Stimulated activated memory B cell treated with anti-CD40 and anti-IgM and Interleukin-4, amounts not matched to agents 10 μg/mL and 1 μg/mL and 100 μg/mL, for 72 hours (primary cell): ENCODE results near the gene NBEA.

Source experiments
- ATAC-seq: fragments of 150-1000 bp; cut with Tn5 transposase; 2 replicates; pipeline ENCODE4 v1.10.0; 2021
- H3K27ac Mint-ChIP-seq: one replicate; pipeline ENCODE4 v1.8.0; 2022; ENCODE audit warnings: mild to moderate bottlenecking, mixed read lengths
- H3K27me3 Mint-ChIP-seq: one replicate; pipeline ENCODE4 v1.8.0; 2022; ENCODE audit warnings: mixed read lengths
- H3K36me3 Mint-ChIP-seq: one replicate; pipeline ENCODE4 v1.8.0; 2022; ENCODE audit warnings: mixed read lengths
- H3K4me1 Mint-ChIP-seq: one replicate; pipeline ENCODE4 v1.8.0; 2022; ENCODE audit warnings: mixed read lengths
- H3K4me3 Mint-ChIP-seq: one replicate; pipeline ENCODE4 v1.8.0; 2022; ENCODE audit warnings: mild to moderate bottlenecking, moderate library complexity, mixed read lengths
- H3K9me3 Mint-ChIP-seq: one replicate; pipeline ENCODE4 v1.8.0; 2022; ENCODE audit warnings: mixed read lengths

The NBEA gene

DNA sequence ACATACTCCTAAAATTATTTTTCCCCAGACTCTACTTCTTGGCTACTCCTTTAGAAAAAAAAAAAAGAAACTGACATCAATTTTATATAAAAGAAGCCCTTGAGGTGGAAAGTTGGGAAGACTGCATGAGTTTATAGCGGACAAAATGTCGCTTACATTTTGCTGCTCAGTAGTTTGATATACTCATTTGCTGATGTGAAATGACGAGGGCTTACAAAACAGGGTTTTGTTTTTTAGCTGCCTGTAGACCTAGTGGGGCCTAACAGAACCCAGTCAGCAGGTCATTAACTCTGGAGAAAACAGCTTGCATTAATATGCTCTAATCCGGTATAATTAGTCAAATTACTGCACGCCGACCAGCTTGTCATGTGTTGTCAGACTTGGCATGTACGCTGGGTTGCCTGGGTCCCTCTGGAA is 572.0 kb downstream of the NBEA start:
- no peak overlapping the region for H3K27ac Mint-ChIP-seq
- H3K9me3 Mint-ChIP-seq: no peaks in the 10 kb centered on the region
- no peaks in the 10 kb centered on the region for H3K36me3 Mint-ChIP-seq
- H3K27me3 Mint-ChIP-seq: no peaks in the 10 kb centered on the region
- no peaks in the 10 kb centered on the region for H3K4me1 Mint-ChIP-seq
- no peak for ATAC-seq
- H3K4me3 Mint-ChIP-seq: no peak overlapping the region

- Mint-ChIP-seq H3K4me3 (no peak overlapping the region), H3K4me1 (no peaks in the 10 kb centered on the region), H3K27ac (no peak overlapping the region), H3K36me3 (no peaks in the 10 kb centered on the region), H3K9me3 (no peaks in the 10 kb centered on the region), H3K27me3 (no peaks in the 10 kb centered on the region)
- ATAC-seq: no peak
Observed at GRCh38 chr13:35514801-35515502, 572.9 kb downstream of the NBEA start.

GRCh38 chr13:35518337-35518946 is 576.4 kb downstream of the NBEA start:
- no peak overlapping the region for H3K27ac Mint-ChIP-seq
- H3K27me3 Mint-ChIP-seq: no peaks in the 10 kb centered on the region

GRCh38 chr13:35524171-35524570 is 582.1 kb downstream of the NBEA start:
- Mint-ChIP-seq H3K4me3 (no peak overlapping the region), H3K4me1 (no peaks in the 10 kb centered on the region)

More at GRCh38 chr13:35518337-35518946, 576.4 kb downstream of the NBEA start:
- no peak for ATAC-seq
- H3K36me3 Mint-ChIP-seq: no peaks in the 10 kb centered on the region
- H3K9me3 Mint-ChIP-seq: no peaks in the 10 kb centered on the region
- H3K4me1 Mint-ChIP-seq: no peaks in the 10 kb centered on the region
- H3K4me3 Mint-ChIP-seq: no peak overlapping the region

GRCh38 chr13:35526577-35526976 is 584.5 kb downstream of the NBEA start:
- Mint-ChIP-seq H3K9me3 (no peaks in the 10 kb centered on the region), H3K4me3 (no peak overlapping the region), H3K27me3 (no peaks in the 10 kb centered on the region), H3K27ac (no peak overlapping the region), H3K4me1 (no peaks in the 10 kb centered on the region), H3K36me3 (no peaks in the 10 kb centered on the region)
- no peak for ATAC-seq

More at GRCh38 chr13:35524171-35524570, 582.1 kb downstream of the NBEA start:
- H3K27ac Mint-ChIP-seq: no peak overlapping the region
- no peaks in the 10 kb centered on the region for H3K9me3 Mint-ChIP-seq
- no peaks in the 10 kb centered on the region for H3K27me3 Mint-ChIP-seq
- no peak for ATAC-seq
- no peaks in the 10 kb centered on the region for H3K36me3 Mint-ChIP-seq

DNA sequence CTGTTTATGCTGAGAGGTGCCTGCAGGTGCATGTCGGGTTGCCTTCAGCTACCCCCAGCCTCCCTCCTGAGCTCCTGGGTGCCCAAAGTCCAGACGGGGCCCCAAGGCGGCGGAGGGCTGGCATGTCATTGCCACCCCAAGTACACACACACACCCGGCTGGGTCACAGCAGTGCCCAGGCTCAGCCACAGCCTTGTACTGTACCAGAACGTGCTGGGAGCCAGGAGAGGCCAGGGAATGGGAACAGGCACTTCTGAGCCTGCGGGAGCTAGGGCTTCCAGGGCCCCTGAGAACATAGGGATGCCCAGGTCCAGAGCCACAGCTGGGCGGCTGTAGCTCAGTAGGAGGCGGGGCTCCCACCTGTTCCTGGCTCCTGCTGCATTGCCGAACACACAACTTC is 585.4 kb downstream of the NBEA start:
- Mint-ChIP-seq H3K27me3 (no peaks in the 10 kb centered on the region), H3K27ac (no peak overlapping the region), H3K36me3 (no peaks in the 10 kb centered on the region), H3K4me1 (no peaks in the 10 kb centered on the region), H3K4me3 (no peak overlapping the region), H3K9me3 (no peaks in the 10 kb centered on the region)
- no peak for ATAC-seq

GRCh38 chr13:35530147-35530546 is 588.1 kb downstream of the NBEA start:
- no peak overlapping the region for H3K27ac Mint-ChIP-seq
- H3K4me3 Mint-ChIP-seq: no peak overlapping the region
- no peak for ATAC-seq
- H3K27me3 Mint-ChIP-seq: no peaks in the 10 kb centered on the region
- H3K4me1 Mint-ChIP-seq: no peaks in the 10 kb centered on the region
- no peaks in the 10 kb centered on the region for H3K9me3 Mint-ChIP-seq
- no peaks in the 10 kb centered on the region for H3K36me3 Mint-ChIP-seq

GRCh38 chr13:35530581-35530980 is 588.5 kb downstream of the NBEA start:
- Mint-ChIP-seq H3K9me3 (no peaks in the 10 kb centered on the region), H3K4me3 (no peak overlapping the region), H3K27me3 (no peaks in the 10 kb centered on the region), H3K27ac (no peak overlapping the region), H3K4me1 (no peaks in the 10 kb centered on the region), H3K36me3 (no peaks in the 10 kb centered on the region)
- no peak for ATAC-seq

DNA sequence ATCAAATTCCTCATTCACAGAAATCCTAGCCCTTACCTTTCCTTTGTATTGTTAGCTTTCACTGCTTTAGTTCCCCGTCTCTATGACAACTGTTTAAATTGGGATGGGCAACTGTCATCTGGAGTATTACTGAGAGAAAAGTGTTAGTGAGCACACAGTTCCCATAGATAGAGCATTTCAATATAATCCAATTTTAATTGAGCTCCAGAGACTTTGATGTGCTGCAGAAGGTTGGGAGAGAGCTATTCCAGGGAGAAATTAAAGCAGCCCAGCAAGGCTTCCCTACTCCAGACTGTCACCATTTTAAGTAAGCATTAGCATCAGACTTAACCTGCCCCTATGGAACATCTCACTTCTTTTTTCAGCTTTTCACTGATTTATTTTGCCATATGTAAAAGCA is 589.5 kb downstream of the NBEA start:
- no peak for ATAC-seq
- H3K27me3 Mint-ChIP-seq: no peaks in the 10 kb centered on the region
- no peaks in the 10 kb centered on the region for H3K4me1 Mint-ChIP-seq
- no peak overlapping the region for H3K4me3 Mint-ChIP-seq
- no peaks in the 10 kb centered on the region for H3K9me3 Mint-ChIP-seq
- H3K27ac Mint-ChIP-seq: no peak overlapping the region
- H3K36me3 Mint-ChIP-seq: no peaks in the 10 kb centered on the region

- H3K27ac Mint-ChIP-seq: no peak overlapping the region
- no peaks in the 10 kb centered on the region for H3K4me1 Mint-ChIP-seq
- H3K27me3 Mint-ChIP-seq: no peaks in the 10 kb centered on the region
- no peaks in the 10 kb centered on the region for H3K9me3 Mint-ChIP-seq
- H3K36me3 Mint-ChIP-seq: no peaks in the 10 kb centered on the region
- H3K4me3 Mint-ChIP-seq: no peak overlapping the region
- no peak for ATAC-seq
Observed at GRCh38 chr13:35534343-35534742, 592.3 kb downstream of the NBEA start.

DNA sequence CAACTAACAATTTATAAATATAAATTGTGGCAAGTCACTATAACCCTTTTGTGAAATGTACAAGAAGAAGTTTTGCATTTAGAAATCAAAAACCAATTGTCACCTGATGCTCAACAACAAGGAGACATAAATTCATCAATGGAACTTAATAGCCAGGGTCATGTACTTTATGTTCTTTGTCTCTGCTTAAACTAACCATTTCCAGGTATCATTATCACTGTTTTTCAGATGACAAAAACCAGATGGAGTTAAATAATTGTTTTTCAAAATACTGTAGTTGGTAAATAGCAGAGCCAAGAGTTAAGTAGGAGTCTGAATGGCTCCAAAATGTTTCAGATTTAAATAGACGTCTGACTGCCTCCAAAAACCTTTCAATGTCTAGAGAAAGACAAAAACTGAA is 606.7 kb downstream of the NBEA start:
- Mint-ChIP-seq H3K27ac (no peak overlapping the region), H3K9me3 (no peaks in the 10 kb centered on the region), H3K4me1 (no peaks in the 10 kb centered on the region), H3K4me3 (no peak overlapping the region), H3K36me3 (no peaks in the 10 kb centered on the region), H3K27me3 (no peaks in the 10 kb centered on the region)
- ATAC-seq: no peak

DNA sequence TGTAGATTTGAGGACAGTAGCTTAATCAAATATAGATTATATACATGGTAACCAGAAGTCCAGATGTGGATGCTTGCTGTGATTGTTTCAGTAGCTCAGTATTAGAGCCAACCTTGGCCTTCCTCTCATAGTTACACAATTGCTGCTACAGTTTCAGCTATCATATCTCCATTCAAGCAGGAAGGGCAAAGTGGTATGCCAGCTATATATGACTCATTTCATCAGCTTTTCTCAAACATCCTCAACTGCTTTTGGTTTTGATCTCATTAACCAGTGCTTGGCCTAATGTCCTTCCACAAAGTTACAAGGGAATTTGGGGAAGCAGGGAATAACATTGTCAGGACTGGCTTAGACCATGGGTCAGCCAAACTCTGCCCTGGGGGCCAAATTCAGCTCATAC is 607.4 kb downstream of the NBEA start:
- H3K4me1 Mint-ChIP-seq: no peaks in the 10 kb centered on the region
- H3K27me3 Mint-ChIP-seq: no peaks in the 10 kb centered on the region
- no peak overlapping the region for H3K4me3 Mint-ChIP-seq
- H3K36me3 Mint-ChIP-seq: no peaks in the 10 kb centered on the region
- H3K9me3 Mint-ChIP-seq: no peaks in the 10 kb centered on the region
- ATAC-seq: no peak
- H3K27ac Mint-ChIP-seq: no peak overlapping the region

GRCh38 chr13:35552172-35552844 is 610.2 kb downstream of the NBEA start:
- Mint-ChIP-seq H3K27ac (no peak overlapping the region), H3K4me1 (no peaks in the 10 kb centered on the region), H3K9me3 (no peaks in the 10 kb centered on the region), H3K4me3 (no peak overlapping the region), H3K36me3 (no peaks in the 10 kb centered on the region), H3K27me3 (no peaks in the 10 kb centered on the region)
- no peak for ATAC-seq

DNA sequence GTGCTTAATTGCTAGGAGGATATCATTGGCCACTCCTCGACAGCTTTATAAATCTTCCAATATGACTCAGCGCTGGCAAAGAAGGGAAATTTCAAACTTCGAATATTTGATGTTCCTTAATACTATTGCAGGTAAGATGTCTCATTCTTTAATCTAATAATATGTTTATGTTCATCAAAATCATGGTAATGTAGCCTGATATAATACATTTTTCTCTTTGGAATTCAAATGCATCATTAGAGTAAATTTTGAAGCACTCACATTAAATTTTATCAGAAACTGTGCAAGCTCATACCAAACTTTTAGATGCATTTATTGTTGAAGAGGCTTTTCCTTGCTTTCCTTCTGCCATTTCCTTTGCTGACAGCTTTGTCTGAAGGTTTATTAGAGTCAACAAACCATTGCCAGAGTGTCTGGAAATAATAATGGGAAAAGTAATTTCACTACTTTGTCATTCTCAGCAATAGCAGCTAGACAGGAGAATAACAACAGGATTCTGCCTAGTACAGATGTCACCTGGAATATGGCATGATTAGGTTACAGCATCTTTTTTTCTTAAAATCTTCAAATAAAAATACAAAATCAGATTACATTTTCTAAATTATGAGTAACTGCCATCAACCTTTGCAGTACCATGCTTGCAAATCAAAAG is 613.0 kb downstream of the NBEA start:
- no peak for ATAC-seq
- Mint-ChIP-seq H3K27me3 (no peaks in the 10 kb centered on the region), H3K4me1 (no peaks in the 10 kb centered on the region), H3K36me3 (no peaks in the 10 kb centered on the region), H3K27ac (no peak overlapping the region), H3K9me3 (no peaks in the 10 kb centered on the region), H3K4me3 (no peak overlapping the region)

DNA sequence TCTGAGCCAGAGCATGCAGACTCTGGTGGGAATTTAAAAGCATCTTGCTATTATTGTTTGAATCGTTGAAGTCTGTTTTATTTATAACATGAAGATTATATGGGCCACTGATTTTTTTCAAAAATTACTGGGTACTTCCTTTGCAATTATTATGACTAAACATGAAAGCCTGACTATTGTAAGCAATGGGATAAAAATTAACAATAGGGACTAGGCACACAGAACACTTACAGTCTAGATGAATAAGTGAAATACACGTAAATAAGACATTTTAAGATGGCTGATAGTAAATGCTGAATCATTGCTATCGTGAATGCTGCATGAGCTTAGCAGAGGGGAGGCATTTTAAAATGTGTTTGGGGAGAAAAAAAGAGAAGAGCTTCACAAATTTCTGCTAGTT is 615.4 kb downstream of the NBEA start:
- Mint-ChIP-seq H3K27me3 (no peaks in the 10 kb centered on the region), H3K4me3 (no peak overlapping the region), H3K27ac (no peak overlapping the region), H3K36me3 (no peaks in the 10 kb centered on the region), H3K4me1 (no peaks in the 10 kb centered on the region), H3K9me3 (no peaks in the 10 kb centered on the region)
- ATAC-seq: no peak
